LoVo (cell line): ENCODE results near the gene SKIC8.

Source experiments
- DNase-seq: peaks from one replicate; pipeline ENCODE4 v3.0.0-alpha.2; 2016; ENCODE audit warnings: low spot score

The SKIC8 gene

DNA sequence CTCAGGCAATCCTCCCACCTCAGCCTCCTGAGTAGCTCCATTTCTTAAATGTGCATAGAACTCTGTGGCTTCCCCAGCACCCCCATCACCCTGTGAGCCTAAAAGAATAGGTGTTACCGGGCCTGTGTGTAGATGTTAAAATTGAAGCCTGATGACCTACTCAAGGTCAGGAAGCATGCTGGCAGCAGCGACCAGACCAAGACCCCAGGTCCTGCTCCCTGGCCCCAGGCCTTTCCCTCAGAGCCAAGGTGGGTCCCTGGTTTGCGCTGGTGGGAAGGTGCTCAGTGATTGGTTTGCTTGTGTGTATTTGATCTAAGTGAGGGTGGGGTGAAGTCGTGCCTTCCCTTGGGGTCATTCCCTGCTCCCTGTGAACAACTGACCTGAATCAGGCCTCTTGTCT is 22.4 kb upstream of the SKIC8 start:
- no peak for DNase-seq

DNA sequence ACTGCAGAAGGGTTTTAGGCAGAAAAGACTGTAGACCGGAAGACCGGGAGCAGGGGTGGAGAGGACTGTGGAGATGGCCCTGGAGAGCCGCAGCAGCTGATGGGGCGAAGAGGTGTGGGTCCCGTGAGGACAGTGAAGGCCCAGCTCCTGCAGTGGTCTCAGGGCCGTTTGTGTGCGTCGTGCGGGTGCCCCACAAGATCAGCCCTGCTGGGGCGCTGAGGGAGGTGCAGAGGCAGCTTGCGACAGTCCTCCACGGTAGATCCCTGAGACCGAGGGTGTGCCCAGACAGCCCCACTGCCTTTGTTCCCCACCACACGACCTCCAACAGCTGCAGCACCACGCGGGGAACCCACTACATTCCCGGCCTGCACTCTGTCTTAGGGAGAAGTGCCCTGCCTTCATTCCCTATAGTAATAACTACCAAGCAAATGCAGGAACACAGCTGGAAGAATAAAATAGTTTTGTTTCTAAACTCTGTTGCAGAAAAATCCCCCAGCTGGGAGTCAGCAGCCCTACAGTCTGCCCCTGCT is 21.7 kb upstream of the SKIC8 start:
- DNase-seq: no peak

DNA sequence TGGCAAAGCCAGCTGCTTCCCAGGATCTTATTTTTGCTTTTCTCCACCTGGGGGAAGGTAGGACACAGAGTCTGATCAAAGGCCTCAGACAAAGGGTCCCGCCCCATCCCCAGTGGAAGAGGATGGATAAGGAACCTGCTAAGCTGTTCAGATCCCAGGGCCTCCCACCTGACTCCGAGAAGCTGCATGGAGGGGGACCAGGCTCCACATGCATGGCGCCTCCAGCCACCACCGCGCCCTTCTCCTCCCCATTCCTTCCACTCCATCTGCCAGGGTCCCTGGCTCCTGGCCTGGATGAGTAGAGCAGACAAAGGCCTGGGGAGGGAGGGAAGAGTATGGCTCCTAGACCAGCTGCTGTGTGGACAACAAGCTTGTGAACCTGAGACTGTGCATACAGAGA is 20.8 kb upstream of the SKIC8 start:
- no peak for DNase-seq

DNA sequence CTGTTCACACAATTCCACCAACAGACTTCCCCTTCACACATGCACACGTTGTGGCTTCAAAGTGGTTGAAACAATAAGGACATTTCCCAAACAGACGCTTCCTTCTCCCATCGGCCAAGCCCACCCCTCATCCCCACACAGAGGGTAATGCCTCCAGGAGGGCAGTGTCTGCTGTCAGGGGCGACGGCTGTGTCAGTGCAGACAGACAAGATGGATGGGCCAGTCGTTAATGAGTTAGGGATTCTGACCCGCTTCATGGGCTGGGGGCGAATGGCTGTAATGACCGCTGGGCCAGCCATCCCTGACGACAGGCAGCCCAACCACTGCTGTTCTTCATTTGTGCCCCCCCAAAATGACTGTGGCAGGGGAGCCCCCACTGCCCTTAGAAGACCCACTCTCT is 20.2 kb upstream of the SKIC8 start:
- DNase-seq: no peak

DNA sequence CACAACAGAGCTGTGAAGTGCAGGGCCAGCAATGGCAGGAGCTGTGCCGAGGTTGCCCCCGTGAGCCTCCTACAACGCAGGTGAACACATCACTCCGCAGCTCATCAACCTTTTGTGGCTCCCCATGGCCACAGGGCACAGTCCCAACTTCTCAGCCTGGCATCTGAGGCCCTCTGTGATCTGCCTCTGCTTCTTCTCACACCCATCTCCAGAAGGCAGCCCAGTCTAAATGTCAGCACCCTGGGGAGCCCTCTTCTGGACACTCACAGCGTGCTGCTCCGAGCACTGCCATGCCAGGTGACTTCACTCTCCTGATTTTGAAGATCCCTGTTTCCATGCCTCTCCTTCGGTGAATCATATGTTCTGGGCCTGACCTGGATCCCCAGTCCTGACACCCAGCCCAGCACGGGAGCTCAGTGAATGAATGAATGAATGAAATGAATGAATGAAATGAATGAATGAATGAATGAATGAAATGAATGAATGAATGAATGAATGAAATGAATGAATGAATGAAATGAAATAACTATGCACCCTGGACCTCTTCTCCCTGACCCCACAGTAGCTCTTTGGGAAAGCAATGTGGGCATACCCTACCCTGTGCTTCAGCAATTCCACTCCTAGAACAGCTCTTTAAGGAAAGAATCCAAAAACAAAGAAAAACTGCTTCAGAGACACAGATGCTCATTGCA is 17.9 kb upstream of the SKIC8 start:
- DNase-seq: peak; percentile 72

DNA sequence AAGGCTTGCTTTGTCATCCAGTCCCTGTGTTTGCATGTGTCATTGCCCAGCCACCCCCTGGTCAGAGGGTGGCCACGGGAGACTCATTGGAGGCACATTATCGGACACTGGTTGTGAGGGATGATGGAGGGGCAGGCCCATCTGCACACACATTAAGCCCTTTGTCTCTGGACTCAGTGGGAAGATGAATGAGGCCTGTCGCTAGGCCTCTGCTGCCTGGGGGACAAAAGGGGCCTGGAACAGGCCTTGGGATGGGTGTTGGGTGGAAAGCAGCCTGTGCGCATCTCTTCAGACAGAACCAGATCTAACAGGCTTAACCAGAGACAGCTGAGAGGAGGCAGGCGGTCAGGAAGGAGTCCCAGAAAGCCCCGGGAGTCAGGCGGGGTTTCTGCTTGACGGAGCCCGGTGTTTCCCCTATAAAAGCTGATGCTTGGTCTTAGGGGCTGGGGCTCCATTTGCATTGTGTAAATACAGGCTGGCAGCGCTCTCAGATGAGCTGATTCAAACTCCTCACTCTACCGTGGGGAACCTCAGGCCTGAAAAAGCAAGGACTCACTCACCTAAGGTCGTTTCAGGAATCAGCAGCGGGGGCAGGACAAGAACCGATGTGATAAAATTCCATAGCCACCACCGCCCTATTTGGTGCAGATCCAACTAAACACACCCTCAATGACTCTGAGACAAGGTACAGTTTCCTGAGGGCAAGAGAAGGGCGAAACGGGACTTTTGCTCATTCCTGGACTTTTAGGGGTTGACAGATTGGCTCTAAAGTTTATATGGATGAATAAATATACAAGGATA is 17.1 kb upstream of the SKIC8 start:
- peak; percentile 63 for DNase-seq

DNA sequence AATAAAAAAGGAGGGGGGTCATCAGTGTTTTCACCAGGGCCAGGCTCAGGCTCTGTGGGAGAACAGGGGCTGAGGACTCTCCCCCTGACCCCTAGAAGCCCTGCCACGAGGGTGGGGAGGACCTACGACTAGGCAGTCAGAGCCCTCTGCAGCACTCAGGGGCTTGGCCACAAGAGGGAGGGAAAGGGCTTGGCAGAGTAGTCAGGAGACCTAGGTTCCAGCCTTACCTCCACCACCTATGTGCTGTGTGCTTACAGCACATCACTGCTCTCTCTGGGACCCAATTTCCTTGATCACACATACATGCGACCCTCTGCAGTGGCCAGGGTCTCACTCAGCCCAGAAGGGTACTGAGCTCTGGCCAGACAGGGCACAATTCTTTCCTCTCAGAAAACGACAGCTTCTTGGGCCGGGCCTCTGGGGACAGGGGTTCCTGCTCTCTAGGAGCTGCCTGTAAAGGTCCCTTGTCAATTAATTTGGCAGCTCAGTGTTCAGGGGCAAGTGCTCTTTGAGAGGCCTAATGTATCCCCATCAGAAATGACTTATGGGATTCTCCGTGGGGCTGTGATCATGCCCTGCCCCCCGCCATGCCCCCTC is 16.4 kb upstream of the SKIC8 start:
- DNase-seq: no peak

DNA sequence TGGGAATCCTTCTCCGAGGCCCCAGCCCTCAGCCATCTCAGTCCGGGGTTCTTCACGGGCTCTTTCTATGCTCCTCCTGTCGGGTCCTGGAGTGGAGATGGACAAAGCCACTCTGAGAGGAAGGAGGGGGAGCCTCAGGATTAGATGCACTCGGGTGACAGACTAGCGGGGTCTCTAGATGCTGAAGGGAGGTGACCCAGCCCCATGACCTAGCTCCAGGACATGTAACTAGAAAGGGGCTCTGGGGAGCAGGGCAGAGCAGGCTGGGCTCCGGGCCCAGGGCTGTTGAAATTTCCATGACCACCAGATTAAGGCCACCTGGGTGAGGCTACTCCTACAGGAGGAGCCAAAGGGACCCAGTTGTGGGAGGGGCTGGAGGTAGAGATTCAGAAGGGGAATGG is 14.8 kb upstream of the SKIC8 start:
- no peak for DNase-seq

DNA sequence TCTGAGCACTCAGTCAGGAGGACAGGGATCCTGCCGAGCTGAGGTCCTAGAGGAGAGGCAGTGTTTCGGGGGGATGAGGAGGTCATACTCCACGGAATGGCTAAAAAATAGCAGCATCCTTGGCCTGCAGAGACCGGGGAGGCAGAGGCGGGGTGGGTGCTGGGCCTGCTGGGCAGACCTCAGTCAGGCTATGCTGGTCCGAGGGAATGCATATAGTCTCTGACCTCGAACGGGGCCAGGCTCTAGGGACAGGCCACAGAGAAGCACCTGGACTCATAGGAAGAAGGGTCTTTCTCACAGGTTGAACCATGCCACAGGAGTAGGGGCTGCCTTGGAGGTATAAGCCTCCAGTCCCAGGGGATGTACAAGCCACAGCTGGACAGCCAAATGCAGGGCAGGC is 14.0 kb upstream of the SKIC8 start:
- DNase-seq: no peak

DNA sequence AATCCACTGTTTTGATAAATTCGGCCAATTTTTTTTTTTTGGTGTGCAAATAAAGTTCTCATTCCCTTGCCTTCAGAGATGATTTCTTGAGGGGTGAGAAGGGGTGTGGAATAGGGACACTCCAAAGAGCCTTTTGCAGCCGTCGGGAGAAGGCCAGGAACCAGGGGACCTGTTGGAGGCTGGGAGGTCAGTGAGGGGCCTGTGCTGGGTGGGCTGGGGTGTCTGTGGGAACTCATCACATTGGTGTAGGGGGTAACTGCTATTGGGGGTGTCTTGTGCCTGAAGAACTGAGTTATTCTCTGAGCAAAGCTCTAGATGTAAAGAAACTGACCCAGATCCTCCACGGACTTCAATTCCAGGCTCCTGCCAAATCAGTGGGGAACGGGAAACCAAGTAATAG is 13.5 kb upstream of the SKIC8 start:
- no peak for DNase-seq

DNA sequence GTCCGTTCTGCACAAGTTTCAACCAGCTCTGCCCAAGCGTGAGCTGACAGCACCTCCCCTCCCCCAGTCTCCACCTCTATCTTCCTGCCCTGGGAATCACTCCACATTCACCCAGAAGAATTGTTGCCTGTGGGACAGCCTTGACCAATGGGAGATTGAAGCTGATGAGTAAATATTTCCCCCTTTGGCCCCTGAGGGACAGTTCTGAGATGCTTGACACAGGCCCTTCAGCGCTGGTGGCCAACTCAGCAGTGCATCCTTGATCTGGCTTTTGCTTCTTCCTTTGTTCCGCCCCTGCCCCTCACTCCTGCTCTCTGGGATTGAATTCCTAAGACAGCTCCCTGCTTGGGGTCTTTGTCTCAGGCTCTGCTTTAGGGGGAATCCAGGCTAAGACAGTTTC is 13.1 kb upstream of the SKIC8 start:
- no peak for DNase-seq

DNA sequence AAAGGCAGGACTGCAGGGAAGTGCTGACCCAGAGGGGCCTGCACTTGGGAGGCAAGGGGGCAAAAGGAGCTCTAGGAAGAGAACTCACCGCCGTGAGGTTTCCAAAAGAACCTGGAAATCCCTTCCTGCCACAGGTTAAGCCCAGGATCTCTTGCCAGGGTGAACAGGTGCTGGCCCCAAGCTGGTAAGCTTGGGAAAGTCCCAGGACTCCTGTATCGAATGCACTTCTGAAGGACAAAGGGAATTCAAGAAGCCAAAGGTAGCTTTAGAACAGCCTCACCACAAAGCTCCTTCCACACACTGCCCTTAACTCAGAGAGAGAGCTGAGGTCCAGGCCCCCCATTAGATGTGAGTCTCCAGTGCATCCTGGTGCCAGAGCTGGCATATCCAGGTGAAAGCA is 11.9 kb upstream of the SKIC8 start:
- no peak for DNase-seq

DNA sequence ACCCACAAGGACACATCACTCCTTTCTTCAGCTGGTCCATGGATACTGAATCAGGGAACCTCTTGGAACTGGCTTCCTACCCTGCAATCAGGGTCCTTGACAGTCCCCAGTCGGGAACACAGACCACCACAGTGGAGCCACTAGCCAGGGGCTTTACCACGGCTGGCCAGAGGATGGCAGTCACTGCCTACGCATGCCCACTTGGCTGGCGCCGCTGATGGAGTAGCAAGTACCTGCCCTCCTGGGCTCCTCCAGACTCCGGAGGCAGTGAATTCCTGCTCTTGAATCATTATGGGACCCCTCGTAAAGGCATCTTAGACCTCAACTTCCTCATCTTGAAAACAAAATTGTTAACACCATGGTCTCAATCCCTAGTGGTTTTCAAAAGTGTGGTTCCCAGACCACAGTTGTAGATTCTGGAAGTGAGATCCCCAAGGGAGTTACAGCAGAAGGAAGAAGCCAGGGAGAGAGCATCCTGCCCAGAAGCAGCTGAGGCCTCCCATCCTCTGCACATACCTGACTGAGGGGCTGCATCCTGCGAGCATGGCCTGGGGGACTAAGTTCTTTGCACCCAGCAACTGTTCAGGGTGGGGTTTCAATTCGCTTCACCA is 9.1 kb upstream of the SKIC8 start:
- DNase-seq: peak; percentile 74

DNA sequence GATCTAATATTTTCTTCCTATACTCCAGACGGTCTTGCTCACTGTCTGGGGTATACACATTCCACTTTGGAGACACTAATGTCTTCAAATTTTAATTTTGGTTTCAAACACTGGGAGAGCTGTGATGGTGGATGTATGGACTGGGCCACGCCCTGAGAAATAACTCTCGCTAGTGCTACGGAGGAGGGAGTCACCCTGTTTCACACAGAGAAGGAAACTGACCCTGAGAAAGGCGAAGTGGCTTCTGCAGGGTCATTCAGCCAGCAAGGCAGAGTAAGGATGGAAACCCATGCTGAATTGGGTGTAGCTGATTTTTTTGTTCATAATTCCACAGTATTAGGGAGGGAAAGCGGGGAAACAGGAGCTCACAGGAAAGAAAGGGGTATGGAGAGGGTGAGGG is 8.6 kb upstream of the SKIC8 start:
- no peak for DNase-seq

DNA sequence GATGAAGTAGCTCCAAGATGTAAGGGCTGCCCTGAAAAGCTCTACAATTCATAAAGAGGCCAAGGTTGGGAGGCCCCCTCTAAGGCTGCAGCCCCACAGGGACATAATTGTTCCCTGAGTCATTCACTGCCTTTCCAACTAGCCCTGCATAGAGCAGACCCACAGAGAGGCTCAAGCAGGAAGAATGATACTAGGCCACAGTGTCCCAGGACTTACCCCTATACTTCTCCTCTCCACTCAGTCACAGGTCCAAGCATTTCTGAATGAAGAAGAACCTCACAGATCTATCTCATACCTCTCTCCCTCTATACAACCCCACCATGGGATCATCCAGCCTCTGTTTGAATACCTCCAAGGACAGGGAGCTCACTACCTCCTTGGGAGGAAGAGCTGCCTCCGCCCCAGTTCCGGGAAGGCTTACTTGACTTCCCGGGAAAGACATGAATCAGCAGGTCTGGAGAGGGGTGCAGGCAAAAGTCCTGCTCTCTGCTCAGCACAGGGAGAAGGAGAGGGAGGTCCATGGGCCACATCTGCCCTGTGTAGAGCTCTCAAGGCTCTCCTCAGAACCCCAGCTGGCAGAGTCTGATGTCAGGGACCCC is 6.9 kb upstream of the SKIC8 start:
- DNase-seq: no peak

DNA sequence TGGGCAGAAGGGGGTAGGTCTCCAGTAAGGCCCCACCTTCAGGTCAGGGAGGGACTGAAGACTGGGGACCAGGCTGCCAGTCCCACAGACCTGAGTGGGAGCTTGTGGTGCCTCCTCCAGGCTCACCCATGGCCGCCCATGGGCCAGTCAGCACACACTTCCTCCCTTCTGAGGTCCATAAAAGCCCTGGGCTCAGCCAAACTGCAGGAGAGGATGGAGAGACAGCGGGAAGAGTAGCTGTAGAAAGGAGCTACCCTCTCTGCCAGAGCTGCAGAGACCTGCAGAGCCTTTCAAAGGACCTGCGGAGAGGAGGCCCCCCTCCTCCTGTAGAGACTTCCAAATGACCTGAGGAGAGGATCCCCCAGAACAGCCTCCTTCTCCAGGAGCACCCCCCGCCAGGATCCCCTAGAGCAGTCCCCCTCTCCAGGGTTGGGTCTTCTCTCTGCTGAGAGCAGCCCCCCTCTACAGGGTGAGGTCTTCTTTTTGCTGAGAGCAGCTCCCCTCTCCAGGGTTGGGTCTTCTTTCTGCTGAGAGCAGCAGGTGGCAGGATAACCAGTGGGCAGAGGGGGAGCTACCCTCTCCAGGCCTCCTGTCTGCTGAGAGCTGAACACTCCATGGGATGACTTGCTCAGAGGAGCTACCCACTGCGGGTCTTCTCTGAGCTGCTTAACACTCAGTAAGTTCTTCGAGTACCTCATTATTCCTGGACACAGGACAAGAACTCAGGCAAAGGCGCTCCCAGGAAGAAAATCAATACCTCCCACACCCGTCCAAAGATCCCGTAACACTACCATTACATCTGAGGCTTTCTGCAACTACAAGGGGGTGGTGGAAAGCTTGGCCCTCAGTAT is 5.0 kb upstream of the SKIC8 start:
- DNase-seq: no peak

DNA sequence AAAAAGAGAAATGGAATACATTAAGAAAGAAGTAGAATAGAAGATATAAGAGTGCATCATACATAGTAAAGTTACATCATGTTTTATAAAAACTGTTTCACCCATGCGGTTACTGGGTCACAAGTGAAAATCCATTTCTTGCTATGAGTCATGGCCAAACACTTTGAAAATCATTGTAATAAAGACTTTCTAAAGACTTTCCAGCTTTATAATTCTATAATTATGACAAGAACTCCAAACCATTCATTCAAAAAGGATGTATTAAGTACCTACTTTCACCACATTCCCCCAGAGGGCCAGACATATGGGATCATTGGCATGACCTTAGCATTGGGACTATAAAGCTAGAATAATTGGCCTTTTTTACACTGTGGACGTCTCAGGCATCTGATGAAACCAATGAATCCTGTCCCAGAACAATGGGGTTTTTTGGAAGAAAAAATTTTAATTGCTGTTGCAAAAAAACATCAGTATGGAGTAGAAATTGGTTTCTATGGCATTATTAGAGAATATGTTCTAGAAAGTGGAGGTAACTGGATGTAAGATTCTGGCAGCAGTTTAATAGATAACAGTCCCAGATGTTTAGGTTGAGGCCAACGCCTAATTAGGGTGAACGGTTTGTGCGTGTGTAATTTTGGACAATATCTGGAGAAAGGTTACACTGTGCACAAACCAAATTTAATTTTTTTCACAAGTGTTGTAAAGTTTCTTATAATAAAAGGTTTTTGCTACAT is 3.3 kb upstream of the SKIC8 start:
- DNase-seq: peak; percentile 34

DNA sequence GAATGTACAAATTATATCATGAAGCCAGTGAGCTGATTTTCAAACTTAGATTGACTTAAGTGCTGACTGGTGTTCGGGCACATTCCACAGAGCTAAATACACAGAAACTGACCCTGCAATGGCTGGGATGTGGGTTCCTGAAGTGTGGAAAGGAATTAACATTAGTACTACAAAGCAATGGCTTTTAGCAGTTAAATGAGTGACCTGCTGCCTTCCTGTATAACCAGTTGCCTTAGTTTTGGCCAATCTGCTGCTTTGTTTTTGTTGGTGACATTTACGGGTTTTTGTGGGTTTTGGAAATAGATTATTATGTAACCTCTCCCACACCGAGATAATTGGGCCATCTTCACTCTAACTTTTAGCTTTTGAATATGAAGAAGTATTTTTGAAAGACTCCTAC is 2.4 kb upstream of the SKIC8 start:
- no peak for DNase-seq

DNA sequence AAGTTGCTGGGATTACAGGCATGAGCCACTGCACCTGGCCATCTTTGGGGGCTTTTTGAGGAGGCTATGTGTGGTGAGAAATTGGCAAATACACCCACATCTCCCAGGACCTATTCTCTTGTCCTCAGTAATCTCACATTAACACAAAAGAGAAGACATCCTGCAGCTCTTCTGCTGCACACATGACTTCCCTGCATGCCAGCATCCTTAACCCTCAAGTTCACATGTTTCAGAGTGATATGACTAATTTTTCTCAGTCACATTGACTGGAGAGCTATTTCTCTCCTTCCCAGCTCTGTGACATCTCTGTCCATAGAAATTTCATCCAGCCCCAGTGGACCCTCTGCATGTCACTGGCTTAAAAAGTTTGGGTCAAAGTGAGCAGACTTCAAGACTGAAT is 1.9 kb upstream of the SKIC8 start:
- DNase-seq: no peak

DNA sequence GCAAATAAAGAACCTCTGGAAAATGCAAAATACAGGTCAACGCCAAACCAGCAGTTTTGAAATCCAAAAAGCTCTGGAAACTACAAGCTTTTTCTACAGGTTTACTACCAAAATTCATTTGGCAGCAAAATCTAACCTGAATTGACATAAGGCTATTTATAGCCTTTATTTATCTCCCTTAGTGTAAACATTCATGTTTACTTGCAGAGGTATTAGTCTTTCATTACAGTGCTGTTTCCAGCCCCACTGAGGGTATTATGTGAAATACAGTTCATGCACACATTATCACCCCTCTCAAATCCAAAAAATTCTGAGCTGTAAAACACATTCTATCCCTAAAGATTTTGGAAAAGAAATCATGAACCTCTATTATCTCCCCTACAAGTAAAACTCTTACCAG is 7.2 kb downstream of the SKIC8 start:
- no peak for DNase-seq

DNA sequence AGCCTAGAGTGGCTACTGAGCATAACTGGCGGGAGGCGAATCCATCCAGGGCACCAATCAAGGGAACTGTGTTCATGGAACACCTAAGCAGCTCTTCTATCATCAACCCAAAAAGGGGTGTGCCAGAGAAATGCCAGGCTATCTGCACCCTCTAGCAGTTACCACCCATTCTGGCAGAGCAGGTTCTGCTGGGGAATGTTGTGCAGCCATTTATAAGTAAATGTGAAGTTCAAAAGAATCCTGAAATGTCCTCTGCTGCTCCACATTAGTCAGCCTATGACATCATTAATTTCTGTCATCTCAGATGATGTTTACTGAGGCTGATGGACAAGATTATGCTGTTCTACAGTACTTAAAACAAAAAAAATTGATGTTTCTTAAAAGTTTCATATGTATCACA is 7.7 kb downstream of the SKIC8 start:
- no peak for DNase-seq
